NCI-H2227 (cell line): ENCODE results near the gene TNRC6C.

ENCODE experiments used
- DNase-seq: peaks from one replicate; lab custom pipeline; 2025; ENCODE audit not compliant: unreplicated experiment; lab: John Stamatoyannopoulos, UW

Gene TNRC6C

GRCh38 chr17:78148286-78149016, 189.9 kb downstream of the TNRC6C start:
- DNase-seq: no peak

GRCh38 chr17:78151514-78152008, 193.1 kb downstream of the TNRC6C start:
- DNase-seq: no peak

- no peak for DNase-seq
Observed at GRCh38 chr17:78154903-78155811, 196.7 kb downstream of the TNRC6C start.
